Kasumi-1 (cell line): ENCODE results near the gene CYP27A1.
"Not testable (repeated sequence)": the region's sequence is repeated elsewhere in the genome, so short reads cannot be mapped to it uniquely, and the experiment has no call there.

Source experiments
- DNase-seq, 2 experiments: peaks; one replicate each; lab custom pipeline; 2025; lab: John Stamatoyannopoulos, UW

Gene CYP27A1

DNA sequence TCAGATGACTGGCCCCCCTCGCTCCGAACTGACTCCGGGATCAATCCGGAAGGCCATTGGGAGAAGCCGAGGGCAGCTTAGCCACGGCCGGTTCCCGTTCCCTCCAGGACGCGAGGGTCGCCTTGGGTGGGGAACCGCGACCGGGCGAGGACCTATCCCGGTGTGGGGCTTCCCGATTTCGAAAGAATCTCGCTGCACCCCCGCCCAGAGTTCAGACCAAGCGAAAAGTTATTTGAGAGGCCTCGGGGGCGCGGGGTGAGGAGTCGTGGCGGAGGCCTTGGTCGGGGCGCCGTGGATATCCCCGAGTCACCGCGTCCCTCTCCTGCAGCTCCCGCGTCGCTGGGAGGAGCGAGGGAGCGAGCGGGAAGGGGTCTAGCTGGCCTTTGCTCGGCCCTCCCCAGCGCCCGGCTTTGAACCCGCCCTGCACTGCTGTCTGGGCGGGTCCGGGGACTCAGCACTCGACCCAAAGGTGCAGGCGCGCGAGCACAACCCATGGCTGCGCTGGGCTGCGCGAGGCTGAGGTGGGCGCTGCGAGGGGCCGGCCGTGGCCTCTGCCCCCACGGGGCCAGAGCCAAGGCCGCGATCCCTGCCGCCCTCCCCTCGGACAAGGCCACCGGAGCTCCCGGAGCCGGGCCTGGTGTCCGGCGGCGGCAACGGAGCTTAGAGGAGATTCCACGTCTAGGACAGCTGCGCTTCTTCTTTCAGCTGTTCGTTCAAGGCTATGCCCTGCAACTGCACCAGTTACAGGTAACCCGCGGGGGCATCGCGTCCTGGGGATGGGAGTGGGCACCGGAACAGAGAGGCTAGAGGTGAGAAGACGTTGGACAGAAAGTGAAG lies at the start of gene CYP27A1:
Gene CYP27A1 (plus strand): TSS at position 457 of the 837 bp plus-strand sequence. CDS start 36 bp downstream, at position 493.
- DNase-seq, result no peak

DNA sequence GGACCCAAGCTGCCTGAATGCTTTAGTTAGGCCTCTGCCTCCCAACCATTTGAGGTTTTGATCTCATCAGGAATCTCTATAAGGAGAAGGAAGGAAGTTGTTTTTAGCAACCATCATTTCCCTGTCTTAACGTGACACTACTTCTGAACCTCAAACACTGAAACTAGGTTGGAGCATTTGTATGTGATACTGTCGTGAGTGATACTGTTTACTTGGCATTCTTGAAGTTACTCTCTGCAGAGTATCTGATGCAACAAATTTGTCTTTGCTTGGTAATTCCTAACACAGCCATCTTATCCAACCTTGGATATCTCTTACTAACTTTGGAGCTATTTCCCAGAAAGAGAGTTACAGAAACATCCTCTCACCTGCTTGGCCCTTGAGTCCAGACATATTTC lies 49.2 kb upstream of the CYP27A1 start:
- no peak for DNase-seq

DNA sequence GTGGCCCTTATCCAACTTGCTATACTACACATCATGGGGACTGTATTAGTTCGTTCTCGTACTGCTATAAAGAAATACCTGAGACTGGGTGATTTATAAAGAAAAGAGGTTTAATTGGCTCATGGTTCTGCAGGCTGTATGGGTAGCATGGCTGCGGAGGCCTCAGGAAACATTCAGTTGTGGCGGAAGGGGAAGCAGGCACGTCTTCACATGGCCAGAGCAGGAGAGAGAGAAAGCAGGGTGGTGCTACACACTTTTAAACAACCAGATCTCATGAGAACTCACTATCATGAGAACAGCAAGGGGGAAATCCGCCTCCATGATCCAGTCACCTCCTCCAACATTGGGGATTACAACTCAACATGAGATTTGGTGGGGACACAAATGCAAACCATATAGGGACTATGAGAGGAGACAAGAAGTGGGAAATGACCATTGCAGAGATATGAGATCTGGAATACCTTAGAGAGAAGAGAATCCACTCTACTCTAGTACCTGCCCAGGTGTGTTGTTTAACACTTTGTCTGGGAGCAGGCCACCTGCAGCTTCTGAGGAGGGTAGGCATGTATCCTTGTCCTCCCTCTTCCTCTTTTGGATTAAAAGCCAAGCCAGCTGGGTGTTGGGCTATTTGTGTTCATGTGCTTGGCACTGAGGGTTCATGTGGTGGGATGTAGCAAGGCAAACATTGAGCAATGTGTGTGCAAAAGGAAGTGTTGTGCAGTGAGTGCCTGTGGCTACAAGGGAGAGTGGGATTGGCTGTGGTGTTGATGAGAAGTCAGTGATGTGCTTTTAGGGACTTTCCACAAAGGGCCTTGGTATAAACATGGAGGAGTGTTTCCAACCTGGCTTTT lies 48.6 kb upstream of the CYP27A1 start:
- peak; percentile 22 to 33 for DNase-seq

DNA sequence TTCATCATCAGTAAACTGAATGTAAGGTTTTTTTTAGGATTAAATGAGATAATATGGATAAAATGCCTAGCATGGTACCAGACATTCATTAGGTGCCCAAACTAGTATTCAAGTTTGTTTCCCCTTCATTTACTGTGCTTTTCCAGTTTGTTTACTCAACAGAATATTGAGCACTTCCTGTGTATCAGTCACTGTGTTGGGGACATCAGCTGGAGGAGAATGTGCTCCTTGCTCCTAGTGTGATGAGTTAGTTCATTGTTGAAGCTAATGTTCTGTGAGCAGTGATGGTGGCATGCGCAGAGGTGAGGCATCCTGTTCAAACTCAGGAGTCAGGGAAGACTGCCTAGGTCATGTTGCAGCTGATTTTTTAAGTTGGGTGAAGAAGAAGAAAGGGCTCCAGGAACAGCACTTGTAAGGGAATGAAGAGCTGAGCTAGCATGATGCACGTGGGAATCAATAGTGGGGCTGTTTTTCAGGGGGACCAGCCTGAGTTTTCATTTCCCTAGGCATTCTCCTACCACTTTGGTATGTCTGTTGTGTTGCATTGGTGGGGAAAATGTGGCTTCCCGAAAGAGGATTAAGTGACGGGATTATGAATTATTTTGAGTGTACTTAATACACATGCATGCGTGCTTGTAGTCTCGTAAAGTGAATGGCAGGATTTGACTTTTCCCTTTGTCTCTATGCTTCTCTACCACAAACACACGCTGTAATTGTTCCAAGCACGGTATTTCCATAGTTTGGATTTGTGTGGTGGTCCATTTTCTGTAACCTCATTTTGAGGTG lies 47.6 kb upstream of the CYP27A1 start:
- no peak for DNase-seq

DNA sequence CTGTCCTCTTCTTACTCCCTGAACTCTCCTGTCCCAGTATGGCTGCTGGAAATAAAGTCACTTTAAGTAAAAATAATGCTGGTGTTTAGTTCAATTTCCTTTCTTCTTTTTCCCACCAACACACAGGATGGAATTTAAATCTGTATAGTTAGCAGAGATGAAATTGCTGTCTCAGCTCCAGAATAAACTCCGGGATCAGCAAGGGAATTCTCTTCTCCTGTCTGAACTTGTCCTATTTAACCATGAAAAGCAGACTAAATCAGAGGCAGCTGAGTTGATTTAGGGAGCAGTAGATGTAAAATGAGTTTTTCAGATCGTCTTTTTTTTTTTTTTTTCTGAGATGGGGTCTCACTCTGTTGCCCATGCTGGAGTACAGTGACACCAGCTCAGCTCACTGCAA lies 45.4 kb upstream of the CYP27A1 start:
- DNase-seq, result no peak

DNA sequence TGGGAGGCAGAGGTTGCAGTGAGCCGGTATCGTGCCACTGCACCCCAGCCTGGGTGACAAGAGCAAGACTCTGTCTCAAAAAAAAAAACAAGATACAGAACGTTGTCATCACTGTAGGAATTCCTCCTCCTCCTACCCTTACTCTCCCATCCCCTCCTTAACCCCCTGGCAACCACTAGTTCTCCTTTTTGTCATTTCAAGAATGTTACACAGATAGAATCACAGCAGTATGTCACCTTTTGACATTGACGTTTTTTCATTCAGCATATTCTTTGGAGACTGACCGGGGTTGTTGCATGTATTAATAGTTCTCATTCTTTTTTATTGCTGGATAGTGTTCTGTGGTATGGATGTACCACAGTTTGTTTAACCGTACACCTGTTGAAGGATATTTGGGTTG lies 38.9 kb upstream of the CYP27A1 start:
- DNase-seq, result no peak

DNA sequence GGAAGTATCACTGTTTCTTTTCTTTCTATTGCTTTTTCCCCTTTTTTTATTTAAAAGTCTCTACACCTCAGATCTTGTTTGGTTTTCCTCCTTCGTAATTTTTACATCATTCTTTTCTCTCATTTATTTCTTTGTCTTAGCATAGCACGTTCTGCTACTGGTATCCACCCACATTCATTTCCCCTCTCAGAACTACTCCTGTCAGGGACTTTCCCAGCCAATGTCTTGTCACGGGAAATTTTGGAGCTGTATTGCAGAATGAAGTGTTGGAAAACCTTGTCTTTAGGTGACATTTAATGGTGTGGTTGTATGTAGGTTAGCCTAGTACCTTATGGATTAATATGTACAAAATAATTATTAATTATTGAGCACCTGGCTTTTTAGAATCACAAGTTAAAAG lies 37.3 kb upstream of the CYP27A1 start:
- DNase-seq, result no peak

DNA sequence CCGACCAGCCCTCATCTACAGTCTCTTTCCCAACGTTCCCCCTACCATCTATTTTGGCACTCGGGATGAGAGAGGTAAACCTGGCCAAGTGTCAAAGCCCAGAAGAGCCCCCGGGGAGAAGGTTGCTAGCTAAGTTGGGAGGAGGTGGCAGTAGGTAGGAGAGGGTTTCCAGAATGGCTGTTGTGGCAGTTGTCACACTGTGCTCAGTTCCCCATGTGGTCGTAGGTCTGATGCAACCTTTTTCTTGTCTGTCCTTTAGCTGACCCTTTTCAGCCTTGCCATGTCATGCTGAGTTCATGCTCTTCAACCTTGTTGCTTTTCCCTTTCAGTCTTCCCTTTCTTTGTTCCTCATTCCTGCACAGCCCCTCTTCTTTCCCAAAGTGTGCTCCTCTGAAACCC lies 36.8 kb upstream of the CYP27A1 start:
- no peak for DNase-seq

DNA sequence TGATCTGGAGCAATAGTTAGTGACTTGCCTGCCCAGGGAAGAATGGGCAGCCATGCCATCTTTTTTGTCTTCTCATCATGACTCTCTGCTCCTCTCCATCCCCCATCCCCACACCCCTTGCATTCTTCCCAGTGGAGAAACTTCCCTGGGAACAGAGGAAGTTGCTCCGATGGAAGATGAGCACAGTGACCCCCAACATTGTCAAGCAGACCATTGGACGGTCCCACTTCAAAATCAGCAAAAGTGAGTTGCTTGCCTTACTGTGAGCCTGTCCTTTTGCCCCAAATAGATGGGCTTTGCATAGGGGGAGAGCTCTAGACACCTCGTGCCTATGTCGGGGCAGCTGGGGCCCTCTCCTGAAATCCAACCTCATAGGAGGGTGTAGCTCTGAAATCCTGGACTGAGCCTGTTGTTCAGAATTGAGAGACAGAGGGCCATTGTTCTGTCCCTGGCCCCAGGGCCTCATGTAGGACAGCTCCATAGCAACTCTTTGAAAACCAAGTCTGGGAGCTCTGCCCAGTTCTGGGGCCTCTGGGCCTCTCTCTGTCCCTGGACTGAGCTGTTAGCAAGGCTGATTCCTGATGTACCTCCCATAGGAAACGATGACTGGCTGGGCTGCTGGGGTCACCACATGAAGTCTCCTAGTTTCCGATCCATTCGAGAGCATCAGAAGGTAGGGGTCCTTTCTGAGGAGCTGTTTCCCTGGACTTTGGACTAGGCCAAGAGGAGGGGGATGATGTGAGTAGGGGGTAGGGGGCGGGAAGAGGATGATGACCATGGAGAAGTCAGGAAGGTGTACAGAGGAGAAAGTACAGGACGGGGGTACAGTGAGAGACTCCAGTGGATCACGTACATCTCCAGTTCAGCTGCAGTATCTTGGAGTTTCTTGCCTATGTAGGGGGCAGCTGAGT lies 36.1 kb upstream of the CYP27A1 start:
- DNase-seq, result no peak

DNA sequence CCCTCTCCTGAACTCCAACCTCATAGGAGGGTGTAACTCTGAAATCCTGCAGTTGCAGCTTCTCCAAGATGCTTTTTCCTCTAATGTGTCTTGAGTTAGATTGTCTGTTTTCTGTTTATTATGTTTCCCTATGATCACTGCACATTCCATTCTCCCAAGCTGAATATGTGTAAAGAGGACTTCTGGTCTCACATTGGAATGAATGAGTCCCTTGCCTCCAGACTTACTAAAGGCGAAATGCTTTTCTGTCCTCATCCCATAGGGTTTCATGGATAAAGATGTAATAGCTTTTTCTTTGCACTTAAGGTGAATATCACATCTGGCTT lies 35.5 kb upstream of the CYP27A1 start:
- DNase-seq, result no peak

DNA sequence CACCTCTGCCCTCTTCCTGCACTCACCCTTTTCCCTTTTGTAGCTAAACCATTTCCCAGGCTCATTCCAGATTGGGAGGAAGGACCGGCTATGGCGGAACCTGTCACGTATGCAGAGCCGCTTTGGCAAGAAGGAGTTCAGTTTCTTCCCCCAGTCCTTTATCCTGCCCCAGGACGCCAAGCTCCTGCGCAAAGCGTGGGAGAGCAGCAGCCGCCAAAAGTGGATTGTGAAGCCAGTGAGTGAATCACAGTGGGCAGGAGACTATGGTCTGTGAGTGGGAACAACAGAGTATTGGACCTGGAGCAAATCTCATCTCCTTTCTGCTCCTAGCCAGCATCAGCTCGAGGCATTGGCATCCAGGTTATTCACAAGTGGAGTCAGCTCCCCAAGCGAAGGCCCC lies 35.0 kb upstream of the CYP27A1 start:
- no peak for DNase-seq

DNA sequence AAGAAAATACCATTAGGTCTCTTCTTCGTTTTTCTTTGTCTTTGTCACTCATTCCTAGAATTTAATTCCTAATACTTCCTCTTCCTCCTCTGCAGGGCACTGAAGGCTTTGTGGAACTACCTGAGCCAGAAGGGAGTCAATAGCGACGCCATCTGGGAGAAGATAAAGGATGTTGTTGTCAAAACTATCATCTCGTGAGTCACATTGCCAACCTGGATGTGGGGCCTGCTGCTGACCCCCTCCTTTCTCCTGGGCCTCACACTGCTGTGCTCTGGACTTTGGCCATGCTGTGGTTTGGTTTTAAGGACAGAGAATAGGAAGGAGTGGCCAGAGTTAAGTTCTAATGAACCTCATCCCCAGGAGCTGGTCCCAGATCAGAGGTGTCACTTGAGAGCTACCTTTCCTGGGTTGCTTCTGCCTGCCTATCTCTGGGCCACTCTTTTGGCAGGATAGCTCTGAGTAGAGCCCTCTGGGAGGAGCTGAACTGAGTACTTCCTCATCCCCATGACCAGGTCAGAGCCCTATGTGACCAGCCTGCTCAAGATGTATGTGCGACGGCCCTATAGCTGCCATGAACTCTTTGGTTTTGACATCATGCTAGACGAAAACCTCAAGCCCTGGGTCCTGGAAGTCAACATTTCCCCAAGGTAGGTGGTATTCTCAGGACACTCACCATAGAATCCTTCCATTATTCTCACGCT lies 33.1 kb upstream of the CYP27A1 start:
- no peak for DNase-seq

DNA sequence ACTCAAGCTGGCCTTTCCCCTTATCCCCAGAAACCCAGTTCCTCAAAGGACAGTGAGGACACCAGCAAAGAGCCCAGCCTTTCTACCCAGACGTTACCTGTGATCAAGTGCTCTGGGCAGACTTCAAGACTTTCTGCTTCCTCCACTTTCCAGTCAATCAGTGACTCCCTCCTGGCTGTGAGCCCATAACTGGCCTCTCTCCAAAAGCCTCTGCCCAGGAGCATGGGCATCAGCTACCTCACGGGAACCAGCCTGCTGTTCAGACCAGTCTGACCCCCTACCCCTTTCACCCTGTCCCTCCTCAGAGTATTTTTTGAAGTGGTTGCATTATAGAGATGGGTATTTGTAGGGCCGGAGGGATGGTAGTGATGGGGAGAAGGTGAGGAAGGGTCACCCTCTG lies 27.7 kb upstream of the CYP27A1 start:
- DNase-seq, result no peak

DNA sequence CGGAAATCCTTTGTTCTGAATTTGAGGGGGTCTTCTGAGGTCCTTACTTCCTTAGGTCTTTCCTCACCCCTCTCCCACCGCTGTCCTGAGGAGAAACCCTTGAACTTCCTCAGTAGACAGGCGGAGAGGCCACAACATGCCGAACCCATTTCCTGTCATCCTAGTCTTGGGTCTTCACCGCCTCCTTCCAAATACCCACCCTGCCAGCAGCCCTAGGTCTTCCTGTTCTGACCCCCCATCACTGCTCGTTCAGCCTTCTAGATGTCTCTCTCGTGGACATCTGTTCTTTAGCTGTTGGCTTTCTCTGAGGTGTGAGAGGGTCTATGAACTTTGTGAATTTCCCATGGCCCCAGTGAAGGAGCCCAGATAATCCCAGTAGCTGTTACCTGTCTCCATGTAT lies 27.2 kb upstream of the CYP27A1 start:
- no peak for DNase-seq

DNA sequence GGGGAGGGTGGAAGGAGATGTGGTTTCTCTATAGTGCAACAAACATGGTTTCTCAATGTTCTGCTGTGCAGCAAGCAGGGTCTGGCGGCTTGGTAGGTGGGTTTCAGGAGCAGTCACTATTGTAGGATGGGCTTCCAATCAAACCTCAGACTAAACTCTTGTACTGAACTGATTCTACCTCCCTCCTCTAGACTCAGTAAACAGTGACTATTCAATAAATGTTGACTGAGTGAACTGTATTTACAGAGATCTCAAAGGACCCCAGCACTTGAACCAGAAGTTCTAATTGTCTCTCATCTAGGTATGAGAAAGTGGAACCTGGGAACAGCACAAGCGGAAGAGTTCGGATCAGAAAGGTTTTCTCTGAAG lies 26.8 kb upstream of the CYP27A1 start:
- no peak for DNase-seq

DNA sequence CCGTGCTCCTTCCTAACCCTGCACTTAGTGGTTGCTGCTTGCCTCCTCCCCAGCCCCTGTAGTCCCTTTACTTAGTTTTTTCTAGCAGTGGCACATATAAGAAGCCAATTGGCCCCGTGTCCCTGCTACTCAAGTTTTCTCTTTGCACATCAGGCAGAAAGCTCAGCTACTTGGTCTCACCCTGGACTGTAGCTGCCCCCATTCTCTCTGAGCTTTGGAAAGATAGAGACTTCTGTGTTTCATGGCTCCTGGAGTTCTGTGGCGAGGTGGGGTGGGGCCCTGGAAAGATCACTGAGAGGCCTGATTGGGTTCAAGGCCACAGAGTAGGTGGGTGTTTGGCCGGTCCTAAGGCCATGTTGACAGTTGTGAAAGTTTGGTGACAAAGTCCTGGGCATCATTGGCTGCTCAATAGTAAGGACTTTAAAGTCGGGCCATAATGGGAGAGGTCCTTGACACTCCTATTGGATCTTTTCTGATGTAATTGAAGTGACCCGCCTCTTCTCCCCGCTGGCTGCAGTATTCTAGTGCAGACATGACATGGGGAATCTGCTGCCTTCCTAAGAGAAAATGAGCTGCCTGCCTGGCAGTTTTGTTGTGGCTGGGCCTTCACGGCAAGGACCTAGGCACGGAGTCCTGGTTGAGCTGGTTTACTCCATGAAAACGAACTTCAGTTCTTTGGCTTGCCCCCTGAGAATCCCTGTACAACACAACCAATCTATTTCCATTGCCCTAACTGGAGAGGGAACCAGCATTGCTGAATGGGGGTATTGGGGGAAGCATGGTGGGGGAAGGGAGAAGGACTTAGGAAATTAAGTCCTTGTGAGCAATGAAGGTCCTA lies 26.2 kb upstream of the CYP27A1 start:
- DNase-seq, result no peak

DNA sequence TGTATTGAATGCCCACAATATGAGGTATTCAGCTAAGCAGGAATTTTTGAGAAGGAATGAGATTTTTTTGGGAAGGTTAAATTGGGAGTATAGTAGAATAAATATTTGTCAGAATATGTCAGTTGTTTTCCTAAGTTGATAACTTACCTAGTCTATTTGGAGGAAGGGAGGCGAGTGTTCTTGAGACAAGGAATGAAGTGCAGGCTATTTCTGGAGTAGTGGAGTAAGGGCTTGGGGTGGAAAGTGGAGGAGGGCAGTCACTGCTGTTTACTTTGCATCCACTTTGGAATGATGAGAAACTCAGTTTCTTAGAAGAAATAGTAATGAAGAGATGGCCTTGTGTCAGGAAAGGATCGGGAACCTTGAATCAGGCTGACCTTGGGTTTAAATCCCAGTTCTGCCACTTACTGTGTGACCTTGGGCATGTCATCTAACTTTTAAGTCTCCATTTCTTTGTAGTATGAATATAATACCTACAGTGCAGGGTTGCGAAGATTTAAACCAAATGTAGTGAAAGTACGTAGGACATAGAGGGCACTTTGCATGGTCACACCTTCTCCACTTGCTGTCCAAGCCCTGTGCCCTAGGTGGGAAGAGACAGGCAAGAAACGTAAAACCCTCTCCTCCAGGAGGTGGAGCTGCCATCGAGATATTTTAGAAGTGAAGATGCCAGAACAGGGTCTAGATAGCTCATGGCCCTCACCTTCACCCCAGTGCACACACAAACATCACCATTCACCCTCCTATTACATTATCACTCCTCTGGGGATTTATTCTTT lies 25.2 kb upstream of the CYP27A1 start:
- DNase-seq, result no peak

DNA sequence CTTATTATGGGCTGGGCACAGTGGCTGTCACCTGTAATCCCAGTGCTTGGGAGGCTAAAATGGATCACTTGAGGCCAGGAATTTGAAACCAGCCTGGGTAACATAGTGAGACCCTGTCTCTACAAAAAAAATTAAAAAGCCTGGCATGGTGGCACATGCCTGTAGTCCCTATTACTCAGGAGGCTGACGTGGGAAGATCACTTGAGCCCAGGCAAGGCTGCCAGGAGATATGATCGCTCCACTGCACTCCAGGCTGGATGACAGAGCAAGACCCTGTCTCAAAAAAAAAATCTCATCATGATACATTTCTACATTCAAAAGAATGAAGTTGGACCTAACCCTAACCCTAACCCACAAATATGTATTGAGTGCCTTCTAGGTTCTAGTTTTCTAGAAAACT lies 20.2 kb upstream of the CYP27A1 start:
- no peak for DNase-seq

DNA sequence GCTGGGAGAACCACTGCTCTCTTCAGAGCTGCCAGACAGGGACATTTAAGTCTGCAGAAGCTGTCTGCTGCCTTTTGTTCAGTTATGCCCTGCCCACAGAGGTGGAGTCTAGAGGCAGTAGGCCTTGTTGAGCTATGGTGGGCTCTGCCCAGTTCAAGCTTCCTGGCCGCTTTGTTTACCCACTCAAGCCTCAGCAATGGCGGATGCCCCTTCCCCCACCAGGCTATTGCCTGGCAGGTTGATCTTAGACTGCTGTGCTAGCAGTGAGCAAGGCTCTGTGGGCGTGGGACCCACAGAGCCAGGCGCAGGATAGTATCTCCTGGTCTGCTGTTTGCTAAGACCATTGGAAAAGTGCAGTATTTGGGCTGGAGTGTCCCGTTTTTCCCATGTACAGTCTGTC lies 9.2 kb upstream of the CYP27A1 start:
- DNase-seq, result not testable (repeated sequence)
